GM12878 (cell line): ENCODE data around the gene PSG3. TPM values are rescaled to one million over a fixed set of nuclear protein-coding genes. Genes with fewer than 3 reads are reported as not detected.
"Not testable (repeated sequence)": the region's sequence is repeated elsewhere in the genome, so short reads cannot be mapped to it uniquely, and the experiment has no call there.

ENCODE experiments used
- ATAC-seq: fragments of 200-7000 bp; cut with Tn5 transposase; 3 replicates; pipeline ENCODE4 v1.9.1; 2020; ENCODE audit warnings: mild to moderate bottlenecking, moderate library complexity
- BruUV-seq: library from RNA; stranded (reverse); fragments of 400-500 nt; replicated peaks from 2 replicates; lab custom pipeline; 2021; lab: Mats Ljungman, UMichigan
- CTCF ChIA-PET: fragments of 300-600 bp; sonication (Branson Sonifier 250); formaldehyde crosslinking; extraction: SDS; loops from one replicate; lab custom pipeline; 2021; ENCODE audit warnings: inconsistent platforms; lab: Yijun Ruan, JAX
- POLR2A ChIA-PET: fragments of 350-600 bp; formaldehyde crosslinking; extraction: SDS; loops from one replicate; lab custom pipeline; 2021; ENCODE audit warnings: inconsistent platforms; lab: Charles Lee
- RAD21 ChIA-PET: fragments of 300-600 bp; sonication (Branson Sonifier 250); formaldehyde crosslinking; loops from one replicate; lab custom pipeline; 2023; ENCODE audit warnings: antibody characterized with exemption; ENCODE audit not compliant: unreplicated experiment; lab: Charles Lee
- SMC1A ChIA-PET: fragments of 300-600 bp; sonication (Branson Sonifier 250); formaldehyde crosslinking; loops from one replicate; lab custom pipeline; 2023; ENCODE audit not compliant: unreplicated experiment, uncharacterized antibody; lab: Charles Lee
- DNase-seq: peaks from one replicate; pipeline ENCODE4 v3.0.0-alpha.2; 2011; ENCODE audit warnings: low read depth, low spot score
- FAIRE-seq: peaks from 3 replicates; lab custom pipeline; 2011; peaks lifted over from hg19 to GRCh38; lab: Jason Lieb, UNC
- H2AFZ ChIP-seq: 2 replicates; pipeline ENCODE4 v1.6.0; 2011; ENCODE audit warnings: low read depth, low read length, control low read depth; ENCODE audit not compliant: control insufficient read depth
- H3K27ac ChIP-seq: 2 replicates; pipeline ENCODE4 v1.5.1; 2011; ENCODE audit warnings: control low read depth; ENCODE audit not compliant: control insufficient read depth, insufficient read depth
- H3K27me3 ChIP-seq, 2 experiments: replicated peaks in 1 of 2; 2 replicates each; pipeline versions ENCODE4 v1.6.0 to v1.6.1; 2011; ENCODE audit warnings: low read length in 1 of 2; ENCODE audit not compliant: control insufficient read depth in 2 of 2, insufficient read depth in 2 of 2
- H3K36me3 ChIP-seq, 2 experiments: 2 replicates each; pipeline ENCODE4 v1.5.1; 2011; ENCODE audit warnings: low read length in 1 of 2; ENCODE audit not compliant: control insufficient read depth in 2 of 2, insufficient read depth in 2 of 2
- H3K4me1 ChIP-seq: 2 replicates; pipeline ENCODE4 v1.6.1; 2011; ENCODE audit warnings: mild to moderate bottlenecking, low read length, moderate library complexity, mixed read lengths; ENCODE audit not compliant: control insufficient read depth, insufficient read depth
- H3K4me2 ChIP-seq: 2 replicates; pipeline ENCODE4 v1.6.0; 2011; ENCODE audit warnings: control low read depth; ENCODE audit not compliant: control insufficient read depth, insufficient read depth
- H3K4me3 ChIP-seq: fragments of 200-600 bp; sonication (generic); 2 replicates; pipeline ENCODE4 v1.5.1; 2016
- H3K79me2 ChIP-seq: 2 replicates; pipeline ENCODE4 v1.6.0; 2011; ENCODE audit warnings: low read length; ENCODE audit not compliant: control insufficient read depth, insufficient read depth
- H3K9ac ChIP-seq: 2 replicates; pipeline ENCODE4 v1.8.0; 2011; ENCODE audit warnings: low read length, control low read depth, mixed read lengths; ENCODE audit not compliant: control insufficient read depth, insufficient read depth
- H3K9me3 ChIP-seq: replicated peaks from 3 replicates; pipeline ENCODE4 v1.5.1; 2011; ENCODE audit warnings: mild to moderate bottlenecking, low read length; ENCODE audit not compliant: control insufficient read depth, insufficient read depth
- H4K20me1 ChIP-seq: 2 replicates; pipeline ENCODE4 v1.6.0; 2011; ENCODE audit not compliant: control insufficient read depth, insufficient read depth
- RAD51 ChIP-seq: fragments of 450-650 bp; IDR thresholded peaks from 2 replicates; pipeline ENCODE4 v1.6.1; 2016; ENCODE audit warnings: moderate library complexity, mild to moderate bottlenecking, inconsistent platforms
- WGBS: methylation state at CpG from one replicate; pipeline ENCODE4 v1.1.6; 2016; ENCODE audit warnings: low lambda C conversion rate; ENCODE audit not compliant: insufficient replicate concordance, insufficient coverage; ENCODE audit errors: missing lambda C conversion rate; 5-methylcytosine and 5-hydroxymethylcytosine counted together
- in situ Hi-C: fragments of 300-500 bp; cut with MboI; formaldehyde crosslinking; loops from 9 replicates; pipeline ENCODE4 v1.14.3; 2018; ENCODE audit warnings: mixed read lengths
- intact Hi-C: fragments of 100-400 bp; cut with micrococcal nuclease; formaldehyde crosslinking; loops from one replicate; pipeline ENCODE4 v1.14.2; 2022; ENCODE audit not compliant: unreplicated experiment
- polyA plus RNA-seq, 11 experiments: library from polyadenylated mRNA; depleted of rRNA in 4 of 11; unstranded in 6 of 11; stranded (reverse) in 5 of 11; fragments of >200 nt; fragmentation: Nextera tagmentation in 4 of 11; fragmentation: Illumina TruSeq in 1 of 11; extraction: Ambion mirVana in 4 of 11; extraction: Trizol in 1 of 11; gene quantifications; 1 replicate in 1 of 11; 2 replicates in 10 of 11; pipeline versions ENCODE4 v1.2.1 to v1.2.3, GENCODE V29; 2011 to 2016; ENCODE audit warnings: inconsistent platforms in 2 of 11, missing spikeins in 2 of 11, low read depth in 1 of 11
- total RNA-seq, 4 experiments: library from RNA; depleted of rRNA in 3 of 4; stranded (reverse); fragments of >200 nt in 3 of 4; fragmentation: Illumina TruSeq in 1 of 4; extraction: Trizol in 1 of 4; gene quantifications; 2 replicates each; pipeline versions ENCODE4 v1.2.1 to v1.2.3, GENCODE V29; 2013 to 2021

Gene PSG3
- total and polyA plus RNA-seq, 10 of the 15 experiments (the other 5 are each of a cell fraction or from before 2014, with no cell fraction given) = not detected

DNA sequence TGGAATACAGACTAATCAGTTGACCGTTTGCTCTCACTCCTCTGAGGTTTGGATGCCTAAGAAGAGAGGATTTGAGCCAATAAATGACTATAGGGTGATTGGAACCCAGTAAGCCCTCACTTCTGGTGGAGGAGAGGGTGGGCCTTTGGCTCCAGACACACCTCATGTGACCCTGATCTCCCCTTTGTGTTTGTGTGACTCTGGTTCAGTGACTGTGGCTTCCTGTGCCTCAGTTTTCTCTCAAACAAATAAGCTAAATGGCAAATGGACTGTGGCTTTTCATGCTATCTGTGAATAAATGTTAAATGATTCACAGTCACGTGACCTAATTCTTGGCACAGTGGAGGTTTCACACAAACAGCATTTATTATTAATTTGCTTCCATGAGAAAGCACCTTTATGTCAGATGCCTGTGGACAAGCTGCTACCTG is 2.7 kb downstream of the PSG3 start:
- ATAC-seq, FAIRE-seq, H4K20me1 ChIP-seq, SMC1A ChIA-PET, H3K4me2 ChIP-seq, in situ Hi-C loops, H3K27ac ChIP-seq, H2AFZ ChIP-seq, H3K9me3 ChIP-seq, intact Hi-C loops, H3K27me3 ChIP-seq, H3K9ac ChIP-seq, H3K79me2 ChIP-seq, H3K4me1 ChIP-seq, POLR2A ChIA-PET, RAD21 ChIA-PET, BruUV-seq, H3K4me3 ChIP-seq, DNase-seq, H3K36me3 ChIP-seq: not testable (repeated sequence)
- peak; percentile 42; the same call in 1 of the 2 replicates for TF ChIP-seq RAD51
- 0% methylated on average over 2 of the region's 2 CpGs for WGBS
- CTCF ChIA-PET = interaction anchor here (0.6 to 1.2 kb wide), 2 partner anchors 103 to 1080 kb away, joined by 3 to 5 read pairs; no protein-coding TSS in a partner anchor

GRCh38 chr19:42728341-42728740 is 11.9 kb downstream of the PSG3 start:
- intact Hi-C loops, H3K36me3 ChIP-seq, SMC1A ChIA-PET, DNase-seq, H3K27me3 ChIP-seq, ATAC-seq, H2AFZ ChIP-seq, in situ Hi-C loops, FAIRE-seq, H3K4me1 ChIP-seq, H3K9me3 ChIP-seq, H3K27ac ChIP-seq, H4K20me1 ChIP-seq, BruUV-seq, H3K79me2 ChIP-seq, H3K4me2 ChIP-seq, POLR2A ChIA-PET, H3K9ac ChIP-seq, H3K4me3 ChIP-seq, CTCF ChIA-PET, RAD21 ChIA-PET: not testable (repeated sequence)
- WGBS = 9% methylated on average over 5 of the region's 5 CpGs

DNA sequence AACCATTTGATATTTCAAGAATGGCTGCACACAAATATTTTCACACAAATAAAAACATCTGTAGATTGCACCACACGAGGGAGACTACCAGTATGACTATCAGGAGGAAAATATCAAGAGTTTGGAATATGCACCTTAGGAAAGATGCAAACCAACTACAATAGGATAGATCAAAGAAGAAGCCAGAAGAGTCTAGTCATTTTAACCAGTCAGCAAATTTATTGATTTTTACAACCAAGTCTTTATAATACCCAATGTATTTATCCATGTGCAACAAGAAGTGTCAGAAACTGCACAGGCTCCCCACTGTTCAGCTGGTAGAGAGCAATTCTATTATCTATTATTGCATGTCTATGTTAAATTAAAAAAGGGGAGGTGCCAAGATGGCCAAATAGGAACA is 26.3 kb downstream of the PSG3 start:
- H3K9me3 ChIP-seq, H3K9ac ChIP-seq, RAD21 ChIA-PET, CTCF ChIA-PET, DNase-seq, H4K20me1 ChIP-seq, POLR2A ChIA-PET, H3K4me1 ChIP-seq, in situ Hi-C loops, H3K36me3 ChIP-seq, H3K4me2 ChIP-seq, H2AFZ ChIP-seq, H3K27me3 ChIP-seq, H3K79me2 ChIP-seq, H3K27ac ChIP-seq, intact Hi-C loops, H3K4me3 ChIP-seq, FAIRE-seq, BruUV-seq, ATAC-seq, SMC1A ChIA-PET: not testable (repeated sequence)
- WGBS = 6% methylated on average over 1 of the region's 1 CpG

GRCh38 chr19:42712753-42713152 is 27.5 kb downstream of the PSG3 start:
- H3K4me3 ChIP-seq, intact Hi-C loops, RAD21 ChIA-PET, H3K9me3 ChIP-seq, BruUV-seq, DNase-seq, H3K27ac ChIP-seq, H3K79me2 ChIP-seq, SMC1A ChIA-PET, H2AFZ ChIP-seq, FAIRE-seq, POLR2A ChIA-PET, H4K20me1 ChIP-seq, H3K4me2 ChIP-seq, in situ Hi-C loops, H3K27me3 ChIP-seq, H3K4me1 ChIP-seq, ATAC-seq, H3K9ac ChIP-seq, H3K36me3 ChIP-seq, CTCF ChIA-PET: not testable (repeated sequence)
- 38% methylated on average over 6 of the region's 6 CpGs for WGBS
